Forelimb muscle (tissue), 1 donor: ENCODE data around the gene NDNF. TPM values are rescaled to one million over a fixed set of nuclear protein-coding genes. Genes with fewer than 3 reads are reported as not detected.

Source experiments
- DNase-seq: peaks from one replicate; pipeline ENCODE4 v3.0.0-alpha.2; 2013; ENCODE audit warnings: low read depth
- polyA plus RNA-seq: library from polyadenylated mRNA; unstranded; fragments of 120-200 nt; gene quantifications from one replicate; pipeline ENCODE4 v1.2.1, GENCODE V29; 2013; ENCODE audit not compliant: insufficient read length

The NDNF gene
- polyA plus RNA-seq, 1 donor, result 6.7 TPM

DNA sequence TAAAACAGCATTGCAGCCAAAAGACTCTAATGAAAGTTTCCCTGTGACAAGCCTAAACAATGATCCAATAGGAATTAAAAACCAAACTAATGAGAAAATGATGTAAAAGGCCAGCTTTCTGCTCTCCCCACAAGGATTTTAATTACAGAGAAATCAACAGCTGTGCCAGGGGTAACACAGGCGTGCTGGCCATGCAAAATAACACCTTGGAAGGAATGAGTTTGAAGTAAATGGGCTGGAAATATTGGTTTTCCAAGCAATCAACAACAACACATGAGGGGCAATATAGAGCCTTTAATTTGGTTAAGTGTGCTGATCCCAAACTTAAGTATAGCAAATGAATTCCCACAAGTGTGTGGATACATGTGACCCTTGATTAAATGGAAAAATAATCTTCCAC, 56.9 kb downstream of the NDNF start:
- no peak for DNase-seq

DNA sequence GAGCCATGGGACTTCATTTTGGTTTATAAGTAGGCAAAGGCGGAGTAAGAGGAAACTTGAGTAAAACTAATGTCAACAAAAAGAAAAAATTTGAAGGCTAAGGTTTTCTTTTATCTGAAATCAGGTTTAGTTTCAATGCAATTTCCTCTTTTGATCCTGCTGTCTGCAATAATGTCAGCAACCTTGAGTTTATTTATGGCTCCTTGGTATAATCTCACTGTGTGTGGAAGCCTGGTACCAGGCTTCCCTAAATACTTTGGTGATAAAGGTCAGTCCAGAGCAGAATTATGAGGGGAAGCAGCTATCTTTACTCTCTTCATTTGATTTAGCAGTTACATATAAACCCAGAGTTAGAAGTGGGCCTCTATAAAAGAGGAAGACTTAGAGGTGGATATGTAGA, 57.8 kb downstream of the NDNF start:
- DNase-seq, result no peak

DNA sequence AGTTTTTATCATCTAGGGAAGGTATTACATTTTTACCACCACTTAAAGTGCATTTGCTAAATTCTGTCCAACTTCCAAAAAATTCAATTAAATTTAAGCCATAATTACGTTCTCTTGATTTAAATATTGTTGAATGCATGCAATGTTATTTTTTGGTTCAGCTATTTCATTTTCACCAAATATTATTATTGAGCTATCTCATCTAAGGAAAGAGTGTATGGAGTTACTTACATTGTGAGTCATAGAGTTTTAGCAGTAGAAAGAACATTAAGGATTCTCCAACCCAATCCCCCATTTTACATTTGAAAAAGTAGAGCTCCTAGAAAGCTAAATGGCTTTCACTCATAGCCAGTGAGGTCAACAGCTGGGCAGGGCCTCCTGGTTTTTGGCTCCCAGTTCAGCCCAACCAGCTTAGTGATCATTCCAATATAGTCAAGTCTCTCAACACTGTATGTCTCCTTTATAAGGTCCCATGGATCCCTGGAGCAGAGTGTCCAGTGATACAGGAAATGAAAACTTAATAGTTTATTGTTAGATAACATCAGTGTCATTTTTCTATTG, 60.5 kb downstream of the NDNF start:
- no peak for DNase-seq

DNA sequence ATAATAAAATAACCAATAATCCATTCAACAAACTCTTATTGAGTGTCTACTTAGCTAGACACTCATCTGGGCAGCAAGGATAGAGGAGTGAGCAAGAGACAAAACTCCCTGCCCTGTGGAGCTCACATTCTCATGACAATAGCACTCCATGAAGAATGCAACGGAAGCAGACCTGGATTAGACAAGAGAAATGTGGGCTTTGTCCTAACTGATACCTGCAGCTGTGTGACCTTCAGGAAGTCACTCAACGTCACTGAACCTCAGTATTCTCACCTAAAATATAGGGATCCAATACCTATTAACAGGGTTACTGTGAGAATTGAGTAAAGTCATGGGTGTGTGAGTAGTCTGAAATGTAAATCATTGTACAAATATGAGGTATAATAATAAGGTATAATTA, 61.2 kb downstream of the NDNF start:
- no peak for DNase-seq

DNA sequence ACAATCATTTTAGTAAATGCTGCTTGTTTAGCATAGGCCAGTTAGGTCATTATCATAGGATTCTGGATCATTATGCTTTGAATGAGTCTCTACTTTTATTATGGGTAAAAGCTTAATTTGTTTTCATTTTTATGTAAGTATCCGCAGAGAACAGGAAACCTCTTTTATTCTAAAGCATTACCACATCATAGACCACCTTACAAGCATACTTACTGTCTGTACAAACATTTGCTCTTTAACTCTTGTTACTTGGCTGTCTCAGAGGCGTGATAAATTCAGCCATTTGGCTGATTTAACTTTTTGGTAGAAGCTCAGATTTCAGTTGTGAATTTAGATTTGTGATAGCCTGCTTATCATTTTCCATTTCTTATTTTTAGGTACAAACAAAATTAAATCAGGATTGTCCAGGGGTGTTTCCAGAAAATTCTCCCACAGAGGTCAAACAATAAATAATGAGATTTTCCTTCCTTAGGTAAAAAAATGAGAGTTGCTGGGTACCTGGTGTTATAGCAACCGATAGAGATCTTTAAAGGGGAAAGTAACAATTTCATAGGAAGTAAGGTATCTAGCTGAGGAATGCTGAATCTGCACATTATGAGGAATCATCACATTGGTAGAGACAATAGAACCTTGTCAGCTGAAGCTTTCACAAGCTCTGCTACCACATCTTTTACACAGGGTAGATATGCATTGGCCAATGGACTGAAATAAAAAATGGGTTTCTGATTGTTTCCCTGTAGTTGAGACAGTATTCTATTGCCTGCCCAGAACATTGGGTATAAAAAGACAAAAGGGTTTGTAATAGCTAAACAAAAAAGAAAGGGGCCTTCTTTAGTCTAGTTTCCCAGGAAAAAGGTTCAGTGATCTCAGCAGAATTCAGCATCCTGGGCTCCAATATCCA, 62.5 kb downstream of the NDNF start:
- DNase-seq, result no peak

- DNase-seq, result no peak
Measured at GRCh38 chr4:121007660-121008059, 64.7 kb downstream of the NDNF start.

DNA sequence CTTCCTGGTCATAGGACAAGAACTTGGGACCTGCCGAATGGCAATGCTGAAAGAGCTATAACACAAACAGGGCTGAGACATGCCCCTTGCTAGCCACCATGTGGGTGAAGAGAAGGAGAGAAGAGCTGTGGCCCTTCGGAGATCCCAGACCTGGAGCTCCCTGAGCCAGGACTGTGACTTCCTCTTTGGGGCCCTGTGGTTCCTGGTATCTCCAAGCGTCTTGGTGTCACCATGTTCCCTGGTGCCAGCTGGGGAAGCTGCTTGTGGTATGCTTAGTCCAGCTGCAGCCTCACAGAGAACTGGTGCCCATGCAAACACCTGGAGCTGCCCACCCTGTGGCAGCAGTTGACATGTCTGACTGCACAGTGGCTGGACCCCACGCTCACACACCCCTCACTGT, 68.5 kb downstream of the NDNF start:
- no peak for DNase-seq

GRCh38 chr4:120995266-120996010, 76.9 kb downstream of the NDNF start:
- no peak for DNase-seq

GRCh38 chr4:120994521-120994920, 77.8 kb downstream of the NDNF start:
- DNase-seq, result no peak

DNA sequence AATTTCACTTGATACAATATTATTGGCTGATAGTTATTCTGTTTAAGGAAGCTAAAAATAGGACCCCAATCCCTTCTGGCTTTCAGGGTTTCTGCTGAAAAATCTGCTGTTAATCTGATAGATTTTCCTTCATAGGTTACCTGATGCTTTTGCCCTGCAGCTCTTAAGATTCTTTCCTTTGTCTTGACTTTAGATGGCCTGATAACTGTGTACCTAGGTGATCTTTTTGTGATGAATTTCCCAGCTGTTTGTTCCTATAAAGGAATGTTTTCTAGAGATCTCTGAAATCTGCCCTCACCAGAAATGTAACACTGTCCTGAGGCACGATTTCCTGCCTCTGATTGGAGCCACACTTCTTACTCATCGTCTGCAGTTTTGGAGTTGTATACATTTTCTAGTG, 80.5 kb downstream of the NDNF start:
- no peak for DNase-seq

DNA sequence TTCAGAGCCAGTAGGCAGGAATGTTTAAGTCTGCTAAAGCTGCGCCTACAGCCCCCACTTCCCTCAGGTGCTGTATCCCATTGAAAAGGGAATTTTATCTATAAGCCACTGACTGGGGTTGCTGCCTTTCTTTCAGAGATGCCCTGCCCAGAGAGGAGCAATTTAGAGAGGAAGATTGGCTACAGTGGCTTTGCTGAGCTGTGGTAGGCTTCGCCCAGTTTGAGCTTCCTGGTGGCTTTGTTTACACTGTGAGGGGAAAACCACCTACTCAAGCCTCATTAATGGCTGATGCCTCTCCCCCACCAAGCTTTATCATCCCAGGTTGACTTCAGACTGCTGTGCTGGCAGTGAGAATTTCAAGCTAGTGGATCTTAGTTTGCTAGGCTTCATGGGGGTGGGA, 82.1 kb downstream of the NDNF start:
- no peak for DNase-seq

Other genes with a start within 250 kb of the NDNF start
- 9.0 TPM for gene PRDM5, start 149.8 kb downstream of the NDNF start, polyA plus RNA-seq
- gene TNIP3, start 91.8 kb upstream of the NDNF start, polyA plus RNA-seq, result not detected